Amygdala (tissue), 56 donors: ENCODE data around the gene PRRC2A.

Source experiments
- DNase-seq, 56 donors: peaks; one replicate each; lab custom pipeline; 2025; lab: John Stamatoyannopoulos, UW

The PRRC2A gene

DNA sequence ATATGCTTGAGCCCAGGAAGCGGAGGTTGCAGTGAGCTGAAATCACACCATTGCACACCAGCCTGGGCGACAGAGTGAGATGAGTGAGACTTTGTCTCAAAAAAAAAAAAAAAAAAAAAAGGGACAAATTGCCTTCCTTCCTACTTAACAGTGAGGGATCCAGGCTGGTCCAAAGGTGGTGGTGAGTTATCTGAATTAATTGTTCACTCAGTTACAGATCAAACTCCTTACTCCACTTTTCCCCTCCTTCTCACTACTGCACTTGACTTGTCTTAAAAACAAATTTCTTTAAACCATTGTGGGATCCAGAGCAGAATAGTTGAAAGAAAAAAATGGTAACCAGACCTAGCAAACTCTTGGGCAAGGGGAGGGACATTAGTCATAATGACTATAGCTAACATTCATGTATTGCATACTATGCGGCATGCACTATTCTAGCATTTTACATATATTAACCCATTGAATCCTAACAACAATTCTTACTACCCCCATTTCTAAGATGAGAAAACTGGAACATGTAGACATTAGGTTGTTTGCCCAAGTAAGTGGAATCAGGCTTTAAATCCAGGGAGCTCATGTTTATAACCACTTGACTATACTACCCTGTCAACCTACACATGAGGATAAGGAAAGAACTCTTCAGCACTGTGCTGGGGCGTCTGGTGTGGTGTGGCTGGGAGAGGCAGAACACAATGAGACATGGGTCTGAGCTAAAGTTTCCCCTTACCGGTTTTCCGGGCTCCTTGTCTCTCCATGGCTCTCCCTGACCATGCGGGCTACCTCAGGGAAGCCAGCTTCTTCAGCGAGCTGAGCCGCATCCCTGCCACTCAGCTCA lies 42.8 kb downstream of the PRRC2A start:
- DNase-seq, result no peak

DNA sequence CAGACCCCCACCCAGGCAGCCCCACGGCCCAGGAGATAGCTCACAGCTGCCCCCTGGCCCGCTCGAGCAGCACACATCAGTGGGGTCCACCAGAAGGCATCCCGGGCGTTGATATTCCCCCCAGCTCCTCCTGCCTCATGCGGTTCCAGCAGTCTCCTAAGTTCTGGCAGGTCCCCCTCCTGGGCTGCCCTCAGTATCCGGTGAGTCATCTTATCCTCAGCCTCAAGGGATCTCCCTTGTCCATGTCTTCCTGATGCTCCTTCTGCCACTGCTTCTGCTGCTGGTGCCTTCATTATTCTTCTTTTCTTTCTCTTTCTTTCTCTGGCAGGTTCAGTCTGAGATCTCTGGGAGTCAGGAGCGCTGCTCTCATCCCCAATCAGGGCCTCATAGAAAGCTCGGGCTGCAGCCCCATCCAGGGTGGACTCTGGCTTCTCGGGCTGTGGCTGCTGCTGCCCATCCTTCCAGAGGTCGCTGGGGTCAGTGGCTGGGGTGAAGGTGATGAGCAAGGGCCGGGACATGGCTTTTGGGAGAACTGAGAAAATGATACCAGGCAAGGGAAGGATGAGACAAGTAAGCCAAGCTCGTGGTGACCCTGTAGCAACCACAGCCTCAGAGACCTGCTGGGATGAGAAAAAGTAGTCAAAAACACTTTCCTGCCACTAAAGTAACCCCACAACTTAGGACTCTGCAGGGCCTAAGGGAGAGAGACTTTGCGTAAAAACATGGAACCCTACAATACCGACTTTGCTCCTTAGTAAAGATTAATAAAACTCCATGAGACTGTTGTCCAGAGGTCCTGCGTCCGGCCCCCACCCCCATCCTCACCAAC lies 43.7 kb downstream of the PRRC2A start:
- peak in 3 of 56 donors; percentile 1 to 10 (median 8) for DNase-seq

DNA sequence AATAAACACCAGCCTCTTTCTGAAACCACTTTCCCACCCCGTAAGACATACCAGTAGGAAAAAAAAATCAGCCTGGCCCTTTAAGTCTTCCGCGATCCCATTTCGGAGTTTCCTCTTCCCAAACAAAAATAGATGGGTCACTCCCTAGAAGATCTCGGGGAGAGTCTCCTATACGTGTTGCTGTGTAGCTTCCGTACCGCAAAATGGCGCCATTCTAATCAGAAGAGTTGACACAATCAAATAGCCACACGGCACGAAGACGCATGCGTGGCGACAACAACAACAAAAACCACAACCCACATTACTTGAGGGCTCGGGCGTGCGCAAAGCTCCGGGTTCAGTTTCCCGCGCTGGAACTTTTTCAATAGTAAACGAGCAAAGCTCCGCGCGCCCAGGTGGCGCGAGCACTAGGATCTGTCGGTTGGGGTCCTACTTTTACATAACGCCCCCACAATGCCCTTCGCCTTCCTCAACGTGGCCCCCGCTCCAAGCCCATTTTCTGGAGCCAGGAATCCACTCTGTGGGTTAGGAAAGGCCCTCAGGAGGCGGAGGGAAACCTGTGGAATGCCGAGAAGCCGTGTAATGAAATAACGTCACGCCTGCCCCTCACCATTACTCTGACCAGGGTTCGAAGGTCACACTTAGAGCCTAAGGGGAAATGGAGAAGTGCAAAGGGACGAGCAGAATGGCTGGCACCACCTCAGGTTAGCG lies 44.4 kb downstream of the PRRC2A start, which contains the start of gene GPANK1:
Gene GPANK1 (minus strand): TSS at position 208 of the 711 bp plus-strand sequence. CDS start 519 bp downstream, outside the sequence.
- peak; percentile 28 to 96 (median 84) for DNase-seq

DNA sequence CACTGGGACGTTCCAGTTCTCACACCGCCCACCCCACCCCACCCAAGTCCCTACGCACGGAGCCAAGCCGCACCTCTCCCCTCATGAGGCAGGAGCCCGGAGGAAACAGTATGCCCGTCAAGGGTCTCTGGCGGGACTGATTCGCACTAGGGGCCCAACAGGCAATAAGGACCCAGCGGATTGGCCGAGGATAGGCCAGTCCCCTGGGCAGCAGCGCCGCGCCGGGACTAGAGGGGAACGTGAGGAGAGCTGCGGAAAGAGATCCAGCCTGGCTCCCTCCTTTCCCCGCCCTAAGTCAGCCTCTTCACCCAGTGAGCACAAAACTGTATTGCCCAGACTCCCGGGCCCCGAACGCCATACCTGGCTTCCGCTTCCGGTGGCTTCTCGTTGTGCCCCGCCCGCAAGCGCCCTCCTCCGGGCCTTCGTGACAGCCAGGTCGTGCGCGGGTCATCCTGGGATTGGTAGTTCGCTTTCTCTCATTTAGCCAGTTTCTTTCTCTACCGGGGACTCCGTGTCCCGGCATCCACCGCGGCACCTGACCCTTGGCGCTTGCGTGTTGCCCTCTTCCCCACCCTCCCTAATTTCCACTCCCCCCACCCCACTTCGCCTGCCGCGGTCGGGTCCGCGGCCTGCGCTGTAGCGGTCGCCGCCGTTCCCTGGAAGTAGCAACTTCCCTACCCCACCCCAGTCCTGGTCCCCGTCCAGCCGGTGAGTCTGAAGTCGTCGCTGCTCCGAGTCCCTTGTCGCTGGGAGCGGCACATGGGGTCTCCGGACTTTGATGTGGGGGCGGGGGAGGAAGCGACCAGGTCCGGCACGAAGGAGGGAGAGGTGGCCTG lies 45.2 kb downstream of the PRRC2A start, which contains the start of gene CSNK2B:
Gene CSNK2B (plus strand): TSS at position 580 of the 836 bp plus-strand sequence. CDS start 752 bp downstream, outside the sequence.
- peak; percentile 72 to 99 (median 98) for DNase-seq

DNA sequence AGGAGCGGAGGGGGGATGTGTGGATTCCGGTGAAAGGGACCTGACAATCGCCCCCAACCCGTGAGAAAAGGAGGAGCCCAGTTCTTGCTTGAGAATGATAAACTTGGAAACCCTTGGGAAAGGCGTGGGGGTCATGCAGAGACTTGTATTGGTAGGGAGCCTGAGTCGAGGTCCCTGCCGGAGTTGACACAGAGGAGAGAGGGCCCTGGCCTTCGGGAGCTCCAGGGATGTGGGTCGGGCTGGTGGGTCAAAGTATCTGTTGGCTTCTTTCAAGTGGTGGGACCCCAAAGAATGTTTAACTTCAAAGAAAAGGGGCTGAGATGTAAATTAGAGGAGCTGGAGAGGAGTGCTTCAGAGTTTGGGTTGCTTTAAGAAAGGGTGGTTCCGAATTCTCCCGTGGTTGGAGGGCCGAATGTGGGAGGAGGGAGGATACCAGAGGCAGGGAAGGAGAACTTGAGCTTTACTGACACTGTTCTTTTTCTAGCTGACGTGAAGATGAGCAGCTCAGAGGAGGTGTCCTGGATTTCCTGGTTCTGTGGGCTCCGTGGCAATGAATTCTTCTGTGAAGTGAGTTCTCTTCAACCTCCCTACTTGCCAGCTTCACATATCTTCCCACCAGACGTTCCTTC lies 45.9 kb downstream of the PRRC2A start:
- no peak for DNase-seq

DNA sequence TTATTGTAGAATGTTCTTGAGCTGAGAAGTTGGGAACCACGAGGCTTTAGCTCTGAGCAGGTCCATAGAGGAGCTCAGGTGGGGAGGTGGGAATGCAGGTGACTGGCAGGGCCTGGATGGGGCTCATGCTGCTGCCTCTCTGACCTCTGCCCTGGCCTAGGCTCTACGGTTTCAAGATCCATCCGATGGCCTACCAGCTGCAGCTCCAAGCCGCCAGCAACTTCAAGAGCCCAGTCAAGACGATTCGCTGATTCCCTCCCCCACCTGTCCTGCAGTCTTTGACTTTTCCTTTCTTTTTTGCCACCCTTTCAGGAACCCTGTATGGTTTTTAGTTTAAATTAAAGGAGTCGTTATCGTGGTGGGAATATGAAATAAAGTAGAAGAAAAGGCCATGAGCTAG lies 49.2 kb downstream of the PRRC2A start, which contains the start of gene LY6G5B:
Gene LY6G5B (plus strand): TSS at position 301 of the 400 bp plus-strand sequence. CDS start 975 bp downstream, outside the sequence.
- no peak for DNase-seq

DNA sequence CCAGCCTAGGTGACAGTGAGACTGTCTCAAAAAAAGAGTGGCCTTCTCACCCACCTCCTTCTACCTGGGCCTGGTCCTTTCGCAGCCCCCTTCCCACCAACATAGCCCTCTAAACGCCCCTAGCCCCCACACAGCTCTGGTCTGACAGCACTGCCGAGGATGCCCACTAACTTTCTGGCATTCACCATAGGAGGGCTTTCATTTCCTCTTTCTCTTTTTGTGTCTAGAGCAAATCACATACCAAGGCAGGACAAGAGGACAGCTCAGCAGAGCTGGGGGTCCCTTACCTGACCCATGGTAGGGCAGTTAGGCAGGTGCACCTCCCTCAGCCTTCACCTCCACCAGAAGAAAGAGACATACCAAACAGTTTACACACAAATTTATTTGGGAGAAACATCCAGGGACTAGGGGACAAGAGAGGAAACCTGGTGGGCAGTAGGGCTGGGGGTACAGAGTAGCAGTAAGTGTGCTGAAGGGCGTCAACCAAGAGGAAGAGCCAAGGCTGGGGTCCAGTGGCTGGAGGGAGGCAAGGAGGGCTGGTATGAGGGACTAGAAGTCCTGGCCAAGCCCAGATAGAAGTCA lies 55.9 kb downstream of the PRRC2A start:
- DNase-seq, result no peak

DNA sequence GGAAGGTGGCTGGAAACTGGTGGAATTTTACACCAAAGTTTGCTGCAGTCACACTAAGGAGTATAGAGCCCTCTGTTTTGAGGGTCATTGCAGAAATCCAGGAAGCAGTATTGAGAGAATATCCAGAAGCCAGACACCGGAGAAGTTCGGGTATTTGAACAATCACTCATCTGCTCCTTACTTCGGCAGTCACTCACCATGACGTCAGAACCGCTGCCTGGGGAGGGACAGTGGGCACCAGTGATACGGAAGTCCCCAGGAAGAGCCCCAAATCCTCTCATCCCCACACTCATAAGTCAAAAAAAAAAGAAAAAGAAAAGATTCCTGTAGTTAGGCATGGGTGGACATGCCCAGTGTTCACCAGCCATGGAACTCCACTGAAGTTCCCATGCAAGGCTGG lies 56.4 kb downstream of the PRRC2A start:
- DNase-seq, result no peak

DNA sequence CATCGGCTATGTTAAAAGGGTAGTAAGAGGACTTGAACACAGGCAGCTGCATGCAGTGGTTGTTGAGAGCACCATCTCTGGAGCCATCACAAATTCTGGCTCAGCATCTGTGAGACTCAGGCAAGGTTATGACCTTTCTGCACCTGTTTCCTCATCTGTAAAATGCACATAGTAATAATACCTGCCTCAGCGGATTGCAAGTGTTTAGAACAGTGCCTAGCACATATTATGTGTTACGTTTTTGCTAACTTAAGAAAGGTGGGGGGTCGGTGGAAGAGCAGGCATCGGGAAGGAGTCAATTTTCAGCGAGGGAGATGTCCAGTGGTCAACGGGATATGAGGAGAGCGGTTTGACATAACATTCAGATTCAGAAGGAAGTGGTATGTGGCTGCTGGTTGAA lies 57.4 kb downstream of the PRRC2A start:
- DNase-seq, result no peak

DNA sequence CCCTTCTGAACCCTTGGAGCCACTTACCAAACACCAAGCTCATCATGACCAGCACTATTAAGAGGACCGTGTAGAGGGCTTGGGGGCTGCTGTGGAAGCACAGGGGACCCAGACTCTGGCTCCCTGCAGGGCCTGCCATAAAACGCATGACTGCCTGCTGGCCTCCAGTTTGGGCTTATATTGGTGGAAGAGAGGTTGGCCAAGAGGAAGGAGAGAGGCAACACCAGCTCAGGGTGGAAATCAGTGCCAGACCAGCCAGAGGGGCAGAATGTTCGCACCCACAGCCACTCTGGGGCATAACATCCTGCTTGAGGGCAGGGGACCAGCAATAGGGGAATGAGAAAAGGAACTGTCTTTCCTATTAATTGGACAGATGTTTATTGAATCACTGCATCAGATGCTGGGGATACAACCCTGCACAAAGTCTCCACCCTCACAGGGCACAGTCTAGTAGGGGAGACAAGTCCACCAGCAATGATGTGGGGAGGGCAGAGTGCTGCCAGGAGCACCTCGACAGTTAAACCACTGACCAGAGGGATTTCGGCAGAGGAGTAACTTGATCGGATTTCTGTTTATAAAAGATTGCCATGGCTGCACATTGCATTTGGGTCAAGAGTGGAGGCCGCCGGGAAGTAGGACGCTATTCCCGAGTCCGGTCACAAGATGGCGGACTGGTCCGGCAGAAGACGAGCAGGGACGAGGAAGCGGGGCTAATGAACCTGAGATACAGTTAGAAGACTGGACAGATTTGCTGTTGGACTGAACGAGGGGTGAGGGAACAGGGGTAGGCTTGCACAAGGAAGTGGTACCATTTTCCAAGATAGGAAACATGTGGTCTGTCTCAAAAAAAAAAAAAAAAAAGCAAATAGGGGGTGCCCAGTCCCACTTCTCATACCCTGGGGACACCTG lies 60.0 kb downstream of the PRRC2A start, which contains the start of gene LY6G5C:
Gene LY6G5C (minus strand): TSS at position 842 of the 909 bp plus-strand sequence. CDS start 694 bp downstream, at position 148.
- peak in 52 of 56 donors; percentile 16 to 87 (median 60) for DNase-seq

DNA sequence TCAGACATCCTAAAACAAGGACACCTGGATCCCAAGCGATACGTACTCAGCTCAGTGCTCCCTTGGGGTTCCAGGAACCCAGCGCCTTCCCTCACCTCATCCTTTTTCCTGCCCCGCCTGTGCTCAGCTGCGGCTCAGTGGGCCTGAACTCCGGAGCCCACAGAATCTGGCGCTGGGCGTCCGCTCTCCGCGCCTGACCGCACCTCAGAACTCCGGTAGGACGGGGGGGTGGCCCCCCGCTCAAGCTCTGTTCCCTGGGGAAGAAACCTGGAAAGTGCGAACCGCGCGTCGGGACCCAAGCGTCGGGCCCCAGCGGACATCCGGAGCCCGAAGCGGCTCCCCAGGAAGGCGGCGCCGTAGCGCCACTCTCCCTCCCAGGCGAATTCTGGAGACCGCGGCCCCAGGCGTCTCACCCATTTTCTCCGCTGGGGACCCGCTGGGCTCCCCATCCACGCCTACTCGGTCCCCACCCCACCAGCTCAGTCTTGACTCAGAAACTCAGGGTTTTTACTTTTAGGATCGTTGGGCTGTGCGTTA lies 60.7 kb downstream of the PRRC2A start:
- peak in 20 of 56 donors; percentile 6 to 46 (median 19) for DNase-seq

DNA sequence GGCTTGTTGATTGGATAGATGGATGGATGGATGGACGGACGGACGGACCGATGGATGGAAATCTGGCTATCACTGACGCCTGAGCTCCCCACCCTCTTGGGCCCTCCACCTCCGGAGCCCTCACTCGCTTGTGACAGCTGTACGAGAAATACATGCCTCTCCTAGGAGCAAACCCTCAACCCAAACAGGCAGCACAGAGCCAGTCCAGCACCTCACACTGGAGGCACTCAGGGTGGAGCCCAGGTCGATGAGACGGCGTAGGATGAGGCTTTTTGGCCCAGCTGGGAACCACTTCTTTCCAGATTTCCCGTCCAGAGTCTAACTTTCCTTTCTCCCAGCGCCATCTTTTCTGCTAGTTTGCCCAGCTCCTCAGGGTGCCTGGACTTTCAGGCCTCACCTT lies 63.1 kb downstream of the PRRC2A start:
- DNase-seq, result no peak

DNA sequence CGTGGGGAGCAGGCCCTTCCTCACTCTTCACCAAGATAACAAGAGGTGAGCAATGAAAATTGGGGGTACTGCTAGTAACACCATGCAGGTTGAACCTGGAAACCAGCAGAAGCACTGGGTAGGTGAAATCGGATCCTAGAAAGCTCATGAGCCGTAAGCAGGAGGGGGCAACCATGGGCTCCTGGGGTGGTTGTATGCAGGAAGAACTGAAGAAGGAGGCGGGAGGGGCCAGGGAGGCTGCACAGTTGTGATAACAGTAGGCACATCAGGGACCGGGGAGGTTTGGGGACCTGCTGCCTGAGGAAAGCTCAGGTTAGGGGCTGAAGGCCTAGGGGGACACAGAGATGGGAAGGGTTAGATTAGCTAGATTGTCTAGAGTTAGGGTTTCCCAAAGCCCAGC lies 66.0 kb downstream of the PRRC2A start:
- DNase-seq, result no peak

DNA sequence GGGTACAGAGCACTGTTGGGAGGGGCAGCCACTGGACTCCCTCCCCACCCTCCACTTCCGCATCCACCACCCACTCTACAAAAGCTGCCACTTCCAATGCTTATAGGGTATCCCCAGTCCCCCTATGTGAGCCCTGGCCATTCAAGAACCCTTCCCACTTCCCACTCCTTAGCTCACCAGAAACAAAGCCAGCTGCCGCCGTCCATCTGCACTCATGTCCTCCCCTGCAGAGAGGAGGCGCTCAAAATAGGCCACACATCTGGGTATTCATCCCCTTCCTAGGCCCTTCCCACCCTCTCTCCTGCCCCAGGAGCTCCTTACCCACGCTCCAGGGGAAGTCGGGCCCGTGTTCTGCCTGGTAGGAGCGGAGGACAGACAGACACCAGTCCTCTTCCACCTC lies 66.8 kb downstream of the PRRC2A start:
- no peak for DNase-seq
